ENCODE measurements around the gene COMMD1. TPM values are rescaled to one million over a fixed set of nuclear protein-coding genes. Genes with fewer than 3 reads are reported as not detected.

COMMD1 gene
- total RNA-seq: 27.1 and 42.4 TPM in 2 replicates

DNA sequence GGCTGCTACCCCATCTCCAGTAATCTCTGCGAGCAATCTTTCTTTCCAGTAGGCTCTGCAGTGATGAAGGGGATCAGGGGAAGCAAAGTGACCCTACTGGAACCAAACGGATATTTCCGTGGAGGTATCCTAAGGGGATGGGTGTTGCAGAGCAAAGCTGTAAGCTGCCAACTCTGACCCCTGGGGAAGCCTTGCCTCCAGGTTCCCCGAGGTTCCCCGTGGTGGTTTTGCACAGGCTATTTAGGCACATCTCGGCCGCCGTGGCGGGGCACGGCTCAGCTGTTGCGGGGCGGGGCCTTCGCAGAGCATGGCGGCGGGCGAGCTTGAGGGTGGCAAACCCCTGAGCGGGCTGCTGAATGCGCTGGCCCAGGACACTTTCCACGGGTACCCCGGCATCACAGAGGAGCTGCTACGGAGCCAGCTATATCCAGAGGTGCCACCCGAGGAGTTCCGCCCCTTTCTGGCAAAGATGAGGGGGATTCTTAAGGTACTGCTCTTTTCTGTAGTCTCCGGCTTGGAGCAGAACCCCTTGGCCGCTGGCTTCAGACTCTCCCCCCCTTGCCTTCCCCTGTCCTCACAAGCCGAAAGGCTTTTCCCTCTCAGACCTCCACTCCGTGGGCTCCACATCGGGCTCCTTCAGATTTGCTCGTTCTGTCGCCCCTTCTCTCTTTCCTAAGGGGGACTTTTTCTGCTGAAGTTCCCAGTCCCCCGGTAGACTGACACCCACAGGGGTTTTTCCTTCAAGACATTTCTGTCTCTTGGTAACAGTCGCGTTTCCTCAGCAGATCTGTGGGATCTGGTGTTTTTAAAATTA lies at the start of gene COMMD1:
Gene COMMD1 (plus strand): TSS at position 303 of the 814 bp plus-strand sequence. CDS start 5 bp downstream, at position 308.

DNA sequence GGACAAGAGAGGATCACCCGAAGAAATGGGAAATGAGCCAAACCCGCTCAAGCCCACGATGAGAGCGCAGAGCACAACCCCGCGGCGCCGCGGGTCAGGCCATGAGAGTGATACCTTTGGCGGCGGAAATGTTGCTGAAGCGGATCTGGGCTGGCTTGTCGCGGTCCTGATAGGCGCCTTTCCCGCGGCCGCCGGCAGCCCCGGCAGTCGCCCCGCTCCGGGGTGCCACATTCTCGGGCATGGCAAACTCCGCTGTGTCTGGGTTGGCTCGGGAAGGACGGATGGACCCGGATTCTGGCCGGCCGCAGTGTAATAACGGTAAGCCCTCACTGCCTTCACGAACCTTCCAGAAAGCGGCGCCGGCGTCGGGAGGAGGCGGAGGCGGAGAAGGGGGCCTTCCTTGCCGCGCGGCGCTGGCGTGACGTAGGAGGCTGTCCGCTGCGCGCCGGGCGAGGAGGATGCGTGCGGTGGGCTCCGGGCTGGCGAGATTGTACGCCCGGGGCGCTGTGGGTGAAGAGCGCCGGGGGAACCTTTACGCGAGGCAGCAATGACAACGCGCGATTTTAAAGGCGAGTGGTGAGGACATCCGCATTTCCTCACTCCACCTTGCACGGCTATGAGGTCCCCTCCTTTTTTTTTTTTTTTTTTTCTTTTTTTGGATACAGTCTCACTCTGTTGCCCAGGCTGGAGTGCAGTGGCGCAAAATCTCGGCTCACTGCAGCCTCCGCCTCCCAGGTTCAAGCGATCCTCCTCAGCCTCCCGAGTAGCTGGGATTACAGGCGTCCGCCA lies 17.0 kb upstream of the COMMD1 start, which contains the start of gene CCT4:
Gene CCT4 (minus strand): TSS at position 390 of the 789 bp plus-strand sequence. CDS start 149 bp downstream, at position 241.

Other genes starting within 250 kb of the COMMD1 start
- gene FAM161A, start 51.6 kb upstream of the COMMD1 start, total RNA-seq: 2.0 and 2.2 TPM in 2 replicates
- gene CCT4, start 17.0 kb upstream of the COMMD1 start, total RNA-seq: 115 and 166 TPM in 2 replicates